Measurements from ENCODE around the gene TRAF2. TPM values are rescaled to one million over a fixed set of nuclear protein-coding genes. Genes with fewer than 3 reads are reported as not detected.

The TRAF2 gene
- total and polyA plus RNA-seq, 2 of the 4 experiments (the other 2 are of a cell fraction) = 6.6 to 12.0 TPM

DNA sequence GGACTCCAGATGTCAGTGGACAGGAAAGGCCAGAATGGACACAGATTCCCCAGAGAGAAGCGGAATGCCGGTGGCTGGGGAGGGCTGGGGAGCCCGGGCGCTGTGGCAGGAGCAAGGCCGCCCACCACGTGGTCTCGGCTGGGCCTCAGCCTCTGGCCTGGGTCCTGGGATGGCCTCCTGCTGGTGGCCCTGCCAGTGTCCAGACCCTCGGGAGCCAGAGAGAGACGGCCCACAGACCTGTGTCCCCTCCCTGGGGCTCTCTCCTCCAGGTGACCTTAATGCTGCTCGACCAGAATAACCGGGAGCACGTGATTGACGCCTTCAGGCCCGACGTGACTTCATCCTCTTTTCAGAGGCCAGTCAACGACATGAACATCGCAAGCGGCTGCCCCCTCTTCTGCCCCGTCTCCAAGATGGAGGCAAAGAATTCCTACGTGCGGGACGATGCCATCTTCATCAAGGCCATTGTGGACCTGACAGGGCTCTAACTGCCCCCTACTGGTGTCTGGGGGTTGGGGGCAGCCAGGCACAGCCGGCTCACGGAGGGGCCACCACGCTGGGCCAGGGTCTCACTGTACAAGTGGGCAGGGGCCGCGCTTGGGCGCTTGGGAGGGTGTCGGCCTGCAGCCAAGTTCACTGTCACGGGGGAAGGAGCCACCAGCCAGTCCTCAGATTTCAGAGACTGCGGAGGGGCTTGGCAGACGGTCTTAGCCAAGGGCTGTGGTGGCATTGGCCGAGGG, 39.3 kb downstream of the TRAF2 start:
- no peak overlapping the region for H3K27ac ChIP-seq (ENCODE audit: insufficient read depth, low read length)
- ATAC-seq (ENCODE audit: low read depth) = no peak; the same call in 1 of the 2 replicates
- BruUV-seq (replicated peaks) = no TSS peak
- H2BK20ac ChIP-seq (ENCODE audit: low read depth, low read length) = no peak overlapping the region
- H3K18ac ChIP-seq (ENCODE audit: low read depth, low read length) = no peak overlapping the region
- H3K9ac ChIP-seq (ENCODE audit: low read depth, low read length) = no peak overlapping the region
- H3K14ac ChIP-seq (replicated peaks; ENCODE audit: low read depth, low read length) = no peak overlapping the region
- no peak overlapping the region for H3K4me3 ChIP-seq (ENCODE audit: insufficient read depth, low read depth, low read length)
- H2BK15ac ChIP-seq (ENCODE audit: low read depth, low read length) = no peak overlapping the region
- DNase-seq = no peak
- no peaks in the 10 kb centered on the region for H3K9me1 ChIP-seq (ENCODE audit: insufficient read depth, low read length)
- no peak overlapping the region for H3K23ac ChIP-seq (ENCODE audit: low read depth, low read length)
- no peak overlapping the region for H4K5ac ChIP-seq (ENCODE audit: low read depth, low read length)
- H3K79me1 ChIP-seq (ENCODE audit: low read depth in 1 of 2, low read length in 2 of 2) = no peaks in the 10 kb centered on the region
- H2BK120ac ChIP-seq (ENCODE audit: low read depth, low read length) = no peak overlapping the region
- H2BK5ac ChIP-seq (ENCODE audit: low read depth, low read length, poor library complexity, severe bottlenecking) = no peak overlapping the region
- H2AFZ ChIP-seq (replicated peaks; ENCODE audit: low read length, poor library complexity) = no peak overlapping the region
- peaks cover 17% of the 10 kb centered on the region for H3K36me3 ChIP-seq (ENCODE audit: control insufficient read depth, insufficient read depth, low read length)
- H3K4me1 ChIP-seq (ENCODE audit: control insufficient read depth, insufficient read depth, low read length) = no peaks in the 10 kb centered on the region
- ChIA-PET CTCF (no interaction called here), POLR2A (ENCODE audit: unreplicated experiment) (interaction anchor here (0.7 kb wide), 1 partner anchor 75 kb away, joined by 4 read pairs; no protein-coding TSS in a partner anchor)
- no peaks in the 10 kb centered on the region for H4K20me1 ChIP-seq (ENCODE audit: insufficient read depth, low read length)
- no peak overlapping the region for H3K4me2 ChIP-seq (ENCODE audit: low read depth, low read length)
- H2AK9ac ChIP-seq (replicated peaks; ENCODE audit: low read depth, low read length, poor library complexity) = peak overlapping the region; percentile 39
- in situ Hi-C loops (cut with MboI; ENCODE audit: low sequenced_read_pairs) = no loop called here
- no peak overlapping the region for H4K8ac ChIP-seq (ENCODE audit: low read depth in 2 of 2, low read length in 2 of 2)
- TF ChIP-seq CHD1 (IDR thresholded peaks at IDR 0.05; ENCODE audit: low read depth, low read length) (no peak), MAZ (IDR thresholded peaks at IDR 0.05; ENCODE audit: borderline replicate concordance, low read depth, low read length) (no peak), FOS (IDR thresholded peaks at IDR 0.05; ENCODE audit: low read depth, low read length) (no peak), RCOR1 (IDR thresholded peaks at IDR 0.05; ENCODE audit: insufficient replicate concordance, low read length) (no peak), RFX5 (IDR thresholded peaks at IDR 0.05; ENCODE audit: low read depth, low read length) (no peak), CEBPB (IDR thresholded peaks at IDR 0.05; ENCODE audit: low read depth, low read length) (no peak), RAD21 (IDR thresholded peaks at IDR 0.05; ENCODE audit: low read length) (no peak), BHLHE40 (IDR thresholded peaks at IDR 0.05; ENCODE audit: low read depth, low read length) (no peak), MXI1 (IDR thresholded peaks at IDR 0.05; ENCODE audit: borderline replicate concordance, low read depth, low read length) (no peak), NFE2L2 (IDR thresholded peaks at IDR 0.05; ENCODE audit: low read depth, low read length) (no peak), POLR2A (IDR thresholded peaks at IDR 0.05; ENCODE audit: low read depth, low read length) (no peak), SMC3 (IDR thresholded peaks at IDR 0.05; ENCODE audit: low read depth, low read length) (no peak)
- TF ChIP-seq, protein P1, sequence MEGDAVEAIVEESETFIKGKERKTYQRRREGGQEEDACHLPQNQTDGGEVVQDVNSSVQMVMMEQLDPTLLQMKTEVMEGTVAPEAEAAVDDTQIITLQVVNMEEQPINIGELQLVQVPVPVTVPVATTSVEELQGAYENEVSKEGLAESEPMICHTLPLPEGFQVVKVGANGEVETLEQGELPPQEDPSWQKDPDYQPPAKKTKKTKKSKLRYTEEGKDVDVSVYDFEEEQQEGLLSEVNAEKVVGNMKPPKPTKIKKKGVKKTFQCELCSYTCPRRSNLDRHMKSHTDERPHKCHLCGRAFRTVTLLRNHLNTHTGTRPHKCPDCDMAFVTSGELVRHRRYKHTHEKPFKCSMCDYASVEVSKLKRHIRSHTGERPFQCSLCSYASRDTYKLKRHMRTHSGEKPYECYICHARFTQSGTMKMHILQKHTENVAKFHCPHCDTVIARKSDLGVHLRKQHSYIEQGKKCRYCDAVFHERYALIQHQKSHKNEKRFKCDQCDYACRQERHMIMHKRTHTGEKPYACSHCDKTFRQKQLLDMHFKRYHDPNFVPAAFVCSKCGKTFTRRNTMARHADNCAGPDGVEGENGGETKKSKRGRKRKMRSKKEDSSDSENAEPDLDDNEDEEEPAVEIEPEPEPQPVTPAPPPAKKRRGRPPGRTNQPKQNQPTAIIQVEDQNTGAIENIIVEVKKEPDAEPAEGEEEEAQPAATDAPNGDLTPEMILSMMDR (conservative IDR thresholded peaks at IDR 0.05; ENCODE audit: low read depth, low read length) = no peak
- TF ChIP-seq, protein P2, sequence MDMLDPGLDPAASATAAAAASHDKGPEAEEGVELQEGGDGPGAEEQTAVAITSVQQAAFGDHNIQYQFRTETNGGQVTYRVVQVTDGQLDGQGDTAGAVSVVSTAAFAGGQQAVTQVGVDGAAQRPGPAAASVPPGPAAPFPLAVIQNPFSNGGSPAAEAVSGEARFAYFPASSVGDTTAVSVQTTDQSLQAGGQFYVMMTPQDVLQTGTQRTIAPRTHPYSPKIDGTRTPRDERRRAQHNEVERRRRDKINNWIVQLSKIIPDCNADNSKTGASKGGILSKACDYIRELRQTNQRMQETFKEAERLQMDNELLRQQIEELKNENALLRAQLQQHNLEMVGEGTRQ (IDR thresholded peaks at IDR 0.05; ENCODE audit: low read depth, low read length) = no peak
- TF ChIP-seq, protein P3, sequence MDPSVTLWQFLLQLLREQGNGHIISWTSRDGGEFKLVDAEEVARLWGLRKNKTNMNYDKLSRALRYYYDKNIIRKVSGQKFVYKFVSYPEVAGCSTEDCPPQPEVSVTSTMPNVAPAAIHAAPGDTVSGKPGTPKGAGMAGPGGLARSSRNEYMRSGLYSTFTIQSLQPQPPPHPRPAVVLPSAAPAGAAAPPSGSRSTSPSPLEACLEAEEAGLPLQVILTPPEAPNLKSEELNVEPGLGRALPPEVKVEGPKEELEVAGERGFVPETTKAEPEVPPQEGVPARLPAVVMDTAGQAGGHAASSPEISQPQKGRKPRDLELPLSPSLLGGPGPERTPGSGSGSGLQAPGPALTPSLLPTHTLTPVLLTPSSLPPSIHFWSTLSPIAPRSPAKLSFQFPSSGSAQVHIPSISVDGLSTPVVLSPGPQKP (IDR thresholded peaks at IDR 0.05; ENCODE audit: borderline replicate concordance, low read depth, low read length) = no peak
- intact Hi-C loops (cut with micrococcal nuclease) = no loop called here
- no peak overlapping the region for H3K56ac ChIP-seq (ENCODE audit: extremely low read depth, insufficient read depth, low read length)
- dilution Hi-C loops (cut with HindIII; ENCODE audit: low sequenced_read_pairs, unreplicated experiment) = no loop called here
- no peaks in the 10 kb centered on the region for H3K9me3 ChIP-seq (ENCODE audit: control insufficient read depth, insufficient read depth, low read length)
- no peak overlapping the region for H4K91ac ChIP-seq (ENCODE audit: insufficient read depth, low read depth, low read length)
- WGBS, 2 experiments (ENCODE audit: extremely low coverage in 2 of 2, insufficient read length in 1 of 2) = 97% methylated on average over 13 of the region's 33 CpGs; no CpG with 5 or more reads in 1 of the 2 experiments
- H2AK5ac ChIP-seq (ENCODE audit: low read depth, low read length) = no peak overlapping the region
- no peak overlapping the region for H3K4ac ChIP-seq (ENCODE audit: low read depth, low read length)
- no peaks in the 10 kb centered on the region for H3K27me3 ChIP-seq (ENCODE audit: control insufficient read depth, insufficient read depth, low read length)
